Lung (tissue), 12 donors: ENCODE data around the gene NXN. TPM values are rescaled to one million over a fixed set of nuclear protein-coding genes. Genes with fewer than 3 reads are reported as not detected.

ENCODE experiments used
- ATAC-seq: fragments of 200-7000 bp; cut with Tn5 transposase; one replicate; pipeline ENCODE4 v1.9.1; 2020; ENCODE audit warnings: moderate number of reproducible peaks; ENCODE audit not compliant: insufficient read depth, low FRiP score
- DNase-seq, 3 donors: peaks; one replicate each; pipeline ENCODE4 v3.0.0-alpha.2; 2013 to 2017
- H3K27ac ChIP-seq, 2 donors: one replicate each; pipeline ENCODE4 v1.5.1; 2013; ENCODE audit warnings: mild to moderate bottlenecking in 2 of 2, moderate library complexity in 2 of 2, control low read depth in 1 of 2, inconsistent platforms in 1 of 2, low read depth in 1 of 2, low read length in 1 of 2
- H3K27me3 ChIP-seq, 3 donors: one replicate each; pipeline ENCODE4 v1.5.1; 2013; ENCODE audit warnings: low read length in 2 of 3; ENCODE audit not compliant: control insufficient read depth in 3 of 3, insufficient read depth in 3 of 3
- H3K36me3 ChIP-seq, 4 donors: one replicate each; pipeline ENCODE4 v1.5.1; 2013; ENCODE audit warnings: low read length in 4 of 4, mild to moderate bottlenecking in 1 of 4, moderate library complexity in 1 of 4; ENCODE audit not compliant: control insufficient read depth in 4 of 4, insufficient read depth in 4 of 4
- H3K4me1 ChIP-seq, 5 donors: one replicate each; pipeline ENCODE4 v1.5.1; 2013; ENCODE audit warnings: low read length in 5 of 5, mild to moderate bottlenecking in 2 of 5, moderate library complexity in 1 of 5; ENCODE audit not compliant: control insufficient read depth in 5 of 5, insufficient read depth in 5 of 5
- H3K4me3 ChIP-seq: one replicate; pipeline ENCODE4 v1.5.1; 2013; ENCODE audit warnings: mild to moderate bottlenecking, control low read depth, moderate library complexity
- H3K9ac ChIP-seq, 2 donors: one replicate each; pipeline ENCODE4 v1.5.1; 2013; ENCODE audit warnings: low read length in 2 of 2, control low read depth in 1 of 2; ENCODE audit not compliant: insufficient read depth in 1 of 2
- H3K9me3 ChIP-seq, 4 donors: one replicate each; pipeline ENCODE4 v1.5.1; 2013; ENCODE audit warnings: low read length in 3 of 4, mild to moderate bottlenecking in 1 of 4, moderate library complexity in 1 of 4; ENCODE audit not compliant: control insufficient read depth in 4 of 4, insufficient read depth in 3 of 4
- WGBS, 2 donors: extraction: QIAGEN DNeasy Blood & Tissue Kit; methylation state at CpG; one replicate each; pipeline ENCODE4 v1.1.7; 2013; 5-methylcytosine and 5-hydroxymethylcytosine counted together
- polyA plus RNA-seq, 2 donors: library from polyadenylated mRNA; stranded (reverse); fragments of 200-250 nt; gene quantifications; one replicate each; pipeline ENCODE4 v1.2.1, GENCODE V29; 2013
- total RNA-seq, 2 donors: library from RNA; depleted of rRNA in 1 of 2; stranded (reverse); fragments of >200 nt in 1 of 2; gene quantifications; one replicate each; pipeline ENCODE4 v1.2.1, GENCODE V29; 2014 to 2021
- TF ChIP-seq, protein P1 (sequence below): IDR thresholded peaks from 2 replicates; pipeline ENCODE4 v1.5.1; 2012; ENCODE audit warnings: mild to moderate bottlenecking; ENCODE audit errors: control extremely low read depth, extremely low read depth
- donor health status: control.
- donor health status: control.
- donor health status: Bipolar disorder and iron deficiency.
- donor health status: healthy.
- donor health status: DM: yes; HTN: yes; CAD: no.

The NXN gene
- total and polyA plus RNA-seq, 4 donors = 17.6 to 57.7 (median 39.9) TPM

DNA sequence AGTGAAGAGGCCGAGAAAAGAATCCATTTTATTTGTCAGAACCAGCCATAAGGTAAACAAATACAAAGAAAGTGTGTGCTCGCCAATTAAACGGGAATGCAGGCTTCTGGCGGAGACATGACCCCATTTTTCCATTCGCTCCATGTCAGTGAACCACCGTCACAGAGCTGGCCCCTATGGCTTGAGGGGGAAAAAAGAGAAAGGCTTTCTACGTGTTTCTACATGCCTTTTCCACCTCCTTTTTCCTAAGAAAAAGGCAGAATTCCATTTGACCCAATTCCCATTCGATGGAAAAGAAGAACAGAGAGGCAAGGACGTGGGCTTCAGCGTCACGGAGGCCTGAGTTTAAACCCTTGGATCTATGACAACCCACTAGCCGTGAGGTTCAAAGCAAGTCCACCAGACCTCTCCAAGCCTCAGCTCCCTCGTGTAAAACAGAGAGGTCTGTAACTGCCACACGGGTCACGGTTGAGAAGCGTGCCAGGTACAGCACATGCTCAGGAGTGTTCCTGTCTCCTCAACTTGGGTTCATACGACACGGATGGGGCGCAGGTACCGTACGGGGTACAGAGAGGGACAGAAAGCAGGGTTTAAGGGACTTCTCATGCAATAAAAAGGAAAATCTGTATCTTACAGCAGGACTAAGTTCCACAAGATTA, 91.9 kb downstream of the NXN start:
- Histone ChIP-seq H3K27ac (no peak overlapping the region), H3K27me3 (no peaks in the 10 kb centered on the region), H3K36me3 (no peaks in the 10 kb centered on the region), H3K9ac (no peak overlapping the region), H3K4me1 (peaks cover 0 to 18% (median 11%) of the 10 kb centered on the region in 5 donors), H3K9me3 (peaks cover 0 to 2% (median 0%) of the 10 kb centered on the region in 4 donors), H3K4me3 (no peak overlapping the region)
- ATAC-seq = no peak
- DNase-seq = peak in 1 of 3 donors; percentile 42
- TF ChIP-seq, protein P1, sequence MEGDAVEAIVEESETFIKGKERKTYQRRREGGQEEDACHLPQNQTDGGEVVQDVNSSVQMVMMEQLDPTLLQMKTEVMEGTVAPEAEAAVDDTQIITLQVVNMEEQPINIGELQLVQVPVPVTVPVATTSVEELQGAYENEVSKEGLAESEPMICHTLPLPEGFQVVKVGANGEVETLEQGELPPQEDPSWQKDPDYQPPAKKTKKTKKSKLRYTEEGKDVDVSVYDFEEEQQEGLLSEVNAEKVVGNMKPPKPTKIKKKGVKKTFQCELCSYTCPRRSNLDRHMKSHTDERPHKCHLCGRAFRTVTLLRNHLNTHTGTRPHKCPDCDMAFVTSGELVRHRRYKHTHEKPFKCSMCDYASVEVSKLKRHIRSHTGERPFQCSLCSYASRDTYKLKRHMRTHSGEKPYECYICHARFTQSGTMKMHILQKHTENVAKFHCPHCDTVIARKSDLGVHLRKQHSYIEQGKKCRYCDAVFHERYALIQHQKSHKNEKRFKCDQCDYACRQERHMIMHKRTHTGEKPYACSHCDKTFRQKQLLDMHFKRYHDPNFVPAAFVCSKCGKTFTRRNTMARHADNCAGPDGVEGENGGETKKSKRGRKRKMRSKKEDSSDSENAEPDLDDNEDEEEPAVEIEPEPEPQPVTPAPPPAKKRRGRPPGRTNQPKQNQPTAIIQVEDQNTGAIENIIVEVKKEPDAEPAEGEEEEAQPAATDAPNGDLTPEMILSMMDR = no peak
- 77 to 81% methylated on average over 21 of the region's 21 CpGs for WGBS, 2 donors

DNA sequence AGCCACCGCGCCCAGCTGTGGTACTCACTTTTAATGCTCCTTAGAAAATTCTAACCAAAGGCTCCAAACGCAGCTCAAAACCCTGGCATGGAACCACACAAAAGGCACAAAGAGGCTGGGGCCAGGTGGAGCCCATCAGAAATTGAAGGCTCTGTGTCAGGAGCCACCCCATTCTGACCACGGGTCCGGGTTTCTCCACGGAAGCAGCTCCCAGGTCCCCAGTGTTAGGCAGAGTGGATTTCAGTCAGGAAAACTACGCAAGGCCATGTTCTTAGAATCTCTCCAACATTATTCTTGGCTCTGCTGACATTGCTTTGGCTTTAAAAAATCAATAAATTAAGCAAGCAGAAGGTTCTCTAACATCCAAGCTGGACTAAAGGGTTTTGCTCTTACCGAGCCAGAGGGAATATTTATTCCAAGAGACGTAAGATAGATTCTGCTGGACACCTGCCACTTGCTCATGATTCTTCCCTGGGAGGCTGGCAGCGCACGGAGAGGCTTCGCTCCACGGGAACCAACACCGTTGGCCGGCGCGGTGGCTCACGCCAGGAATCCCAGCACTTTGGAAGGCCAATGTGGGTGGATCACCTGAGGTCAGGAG, 93.5 kb downstream of the NXN start:
- ATAC-seq (no peak), DNase-seq (peak in 1 of 3 donors; percentile 53)
- Histone ChIP-seq H3K27me3 (no peaks in the 10 kb centered on the region), H3K9me3 (peaks cover 0 to 2% (median 0%) of the 10 kb centered on the region in 4 donors), H3K4me1 (peaks cover 0 to 31% (median 15%) of the 10 kb centered on the region in 5 donors), H3K4me3 (no peak overlapping the region), H3K9ac (peak overlapping the region in 1 of 2 donors; percentile 49), H3K27ac (no peak overlapping the region), H3K36me3 (no peaks in the 10 kb centered on the region)
- WGBS, 2 donors = 73 to 90% methylated on average over 18 of the region's 18 CpGs
- TF ChIP-seq, protein P1 = no peak

DNA sequence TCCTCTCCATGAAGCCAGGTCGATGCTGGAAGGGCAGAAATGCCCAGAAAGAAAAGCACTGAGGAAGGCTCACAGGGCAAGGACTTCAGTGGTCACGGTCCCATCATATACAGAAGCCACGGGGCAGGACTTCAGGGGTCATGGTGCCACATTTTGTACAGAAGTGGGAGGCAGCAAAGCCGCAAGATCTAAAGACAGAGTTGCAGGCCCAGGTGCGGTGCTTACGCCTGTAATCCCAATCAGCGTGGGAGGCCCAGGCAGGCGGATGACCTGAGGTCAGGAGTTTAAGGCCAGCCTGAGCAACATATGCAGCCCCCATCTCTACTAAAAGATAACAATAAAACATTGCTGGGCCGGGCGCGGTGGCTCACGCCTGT, 96.0 kb downstream of the NXN start:
- DNase-seq (no peak), ATAC-seq (no peak)
- Histone ChIP-seq H3K36me3 (no peaks in the 10 kb centered on the region), H3K4me3 (no peak overlapping the region), H3K27ac (peak overlapping the region; percentile 11 to 17), H3K9me3 (no peaks in the 10 kb centered on the region), H3K9ac (no peak overlapping the region), H3K4me1 (peaks cover 13 to 47% (median 15%) of the 10 kb centered on the region in 5 donors), H3K27me3 (no peaks in the 10 kb centered on the region)
- WGBS, 2 donors = 84 to 91% methylated on average over 12 of the region's 12 CpGs
- TF ChIP-seq, protein P1 = no peak
